Hepatocyte (in vitro differentiated cells): Measurements from ENCODE around the gene RNF130. TPM values are rescaled to one million over a fixed set of nuclear protein-coding genes. Genes with fewer than 3 reads are reported as not detected.

Experiments used
- DNase-seq: peaks from one replicate; pipeline ENCODE4 v3.0.0-alpha.2; 2016; ENCODE audit warnings: low spot score
- H2AFZ ChIP-seq: fragments of 200-600 bp; sonication (generic); 2 replicates; pipeline ENCODE4 v1.6.0; 2016; ENCODE audit warnings: antibody characterized with exemption, mild to moderate bottlenecking
- H3K27ac ChIP-seq: fragments of 200-600 bp; sonication (generic); 2 replicates; pipeline ENCODE4 v1.5.1; 2016; ENCODE audit warnings: mild to moderate bottlenecking
- H3K27me3 ChIP-seq: fragments of 200-600 bp; sonication (generic); 2 replicates; pipeline ENCODE4 v1.6.1; 2016
- H3K36me3 ChIP-seq: fragments of 200-600 bp; sonication (generic); replicated peaks from 2 replicates; pipeline ENCODE4 v1.5.1; 2016; ENCODE audit warnings: low read depth; ENCODE audit not compliant: insufficient read depth
- H3K4me1 ChIP-seq: fragments of 200-600 bp; sonication (generic); 2 replicates; pipeline ENCODE4 v1.5.1; 2016; ENCODE audit warnings: mild to moderate bottlenecking, moderate library complexity; ENCODE audit not compliant: insufficient read depth
- H3K4me2 ChIP-seq: fragments of 200-600 bp; sonication (generic); 2 replicates; pipeline ENCODE4 v1.6.0; 2016
- H3K4me3 ChIP-seq: fragments of 200-600 bp; sonication (generic); 2 replicates; pipeline ENCODE4 v1.5.1; 2016; ENCODE audit warnings: mild to moderate bottlenecking
- H3K79me2 ChIP-seq: fragments of 200-600 bp; sonication (generic); 2 replicates; pipeline ENCODE4 v1.6.0; 2017; ENCODE audit warnings: mild to moderate bottlenecking
- H3K9me2 ChIP-seq: fragments of 200-600 bp; sonication (generic); replicated peaks from 2 replicates; pipeline ENCODE4 v1.6.0; 2017; ENCODE audit warnings: mild to moderate bottlenecking; ENCODE audit not compliant: insufficient read depth
- H3K9me3 ChIP-seq: fragments of 200-600 bp; sonication (generic); 2 replicates; pipeline ENCODE4 v1.5.1; 2016; ENCODE audit warnings: low read depth, mild to moderate bottlenecking
- H4K20me1 ChIP-seq: fragments of 200-600 bp; sonication (generic); 2 replicates; pipeline ENCODE4 v1.6.0; 2016; ENCODE audit warnings: mild to moderate bottlenecking; ENCODE audit not compliant: insufficient read depth, poor library complexity, severe bottlenecking
- EZH2 ChIP-seq: fragments of 200-600 bp; sonication (generic); IDR thresholded peaks from 2 replicates; pipeline ENCODE4 v1.6.1; 2016; ENCODE audit warnings: antibody characterized with exemption, mild to moderate bottlenecking, borderline replicate concordance
- EZH2phosphoT487 ChIP-seq: fragments of 200-600 bp; sonication (generic); IDR thresholded peaks from one replicate; pipeline ENCODE4 v1.6.1; 2018; ENCODE audit warnings: antibody characterized with exemption, mild to moderate bottlenecking, low read depth, moderate library complexity; ENCODE audit not compliant: unreplicated experiment, severe bottlenecking
- WGBS: methylation state at CpG from one replicate; pipeline ENCODE4 v1.1.6; 2016; ENCODE audit warnings: low lambda C conversion rate; ENCODE audit errors: missing lambda C conversion rate; 5-methylcytosine and 5-hydroxymethylcytosine counted together
- polyA plus RNA-seq: library from polyadenylated mRNA; unstranded; fragments of >200 nt; fragmentation: Nextera tagmentation; extraction: Ambion mirVana; gene quantifications from 2 replicates; pipeline ENCODE4 v1.2.1, GENCODE V29; 2016
- total RNA-seq: library from RNA; depleted of rRNA; stranded (reverse); fragments of >200 nt; gene quantifications from 2 replicates; pipeline ENCODE4 v1.2.3, GENCODE V29; 2014
- TF ChIP-seq, protein P1 (sequence below): fragments of 200-600 bp; sonication (generic); IDR thresholded peaks from 2 replicates; pipeline ENCODE4 v1.5.1; 2016; ENCODE audit warnings: antibody characterized with exemption, mild to moderate bottlenecking; ENCODE audit not compliant: poor library complexity

Gene RNF130
- total and polyA plus RNA-seq, 2 experiments from 2014 or later, result 42.4 to 64.9 TPM

DNA sequence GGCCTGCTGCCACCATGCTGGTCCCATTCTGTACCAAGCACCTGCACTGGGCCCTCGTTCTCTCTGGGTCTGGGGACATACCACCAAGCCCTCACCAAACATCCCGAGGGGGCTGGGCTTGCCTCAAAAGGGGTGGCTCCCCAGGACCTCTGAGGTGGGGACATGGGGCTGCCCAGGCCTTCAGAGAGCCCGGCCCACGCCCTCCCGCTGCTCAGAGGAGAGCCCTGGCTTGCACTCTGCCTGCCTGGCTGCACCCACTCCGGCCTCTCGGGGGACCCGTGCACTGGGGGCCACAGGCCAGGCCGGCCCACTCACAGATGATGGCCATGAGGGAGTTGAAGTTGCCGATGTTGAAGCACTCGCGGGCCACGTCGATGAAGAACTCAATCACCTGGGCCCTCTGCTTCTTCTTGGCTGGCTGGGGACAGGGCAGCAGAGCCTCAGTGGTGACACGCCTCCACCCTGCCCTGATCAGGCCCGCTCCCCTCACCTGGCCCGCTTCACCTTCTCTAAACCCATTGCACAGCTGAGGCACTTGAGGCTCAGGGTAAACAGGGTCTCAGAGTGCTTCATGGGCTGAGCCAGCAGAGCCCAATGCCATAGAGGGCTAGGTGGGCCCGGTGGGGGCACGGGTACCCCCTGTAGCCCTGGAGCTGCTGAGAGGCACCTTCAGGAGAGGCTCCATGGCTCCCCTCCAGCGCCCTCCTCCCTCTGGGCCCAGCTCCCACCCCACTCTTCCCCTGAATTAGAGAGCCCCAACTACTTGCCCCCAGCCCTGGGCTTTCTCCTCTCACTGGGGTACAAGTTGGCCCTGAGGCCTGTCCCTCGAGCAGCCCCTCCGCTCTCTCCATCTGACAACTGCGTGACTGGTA lies 47.7 kb upstream of the RNF130 start:
- Histone ChIP-seq H3K4me1 (no peaks in the 10 kb centered on the region), H3K9me3 (no peaks in the 10 kb centered on the region), H3K36me3 (no peaks in the 10 kb centered on the region), H4K20me1 (no peaks in the 10 kb centered on the region), H3K27ac (no peak overlapping the region), H3K4me3 (no peak overlapping the region), H3K27me3 (no peaks in the 10 kb centered on the region), H3K4me2 (no peak overlapping the region), H2AFZ (no peak overlapping the region), H3K79me2 (no peaks in the 10 kb centered on the region), H3K9me2 (no peaks in the 10 kb centered on the region)
- no peak for TF ChIP-seq EZH2
- TF ChIP-seq, protein P1, sequence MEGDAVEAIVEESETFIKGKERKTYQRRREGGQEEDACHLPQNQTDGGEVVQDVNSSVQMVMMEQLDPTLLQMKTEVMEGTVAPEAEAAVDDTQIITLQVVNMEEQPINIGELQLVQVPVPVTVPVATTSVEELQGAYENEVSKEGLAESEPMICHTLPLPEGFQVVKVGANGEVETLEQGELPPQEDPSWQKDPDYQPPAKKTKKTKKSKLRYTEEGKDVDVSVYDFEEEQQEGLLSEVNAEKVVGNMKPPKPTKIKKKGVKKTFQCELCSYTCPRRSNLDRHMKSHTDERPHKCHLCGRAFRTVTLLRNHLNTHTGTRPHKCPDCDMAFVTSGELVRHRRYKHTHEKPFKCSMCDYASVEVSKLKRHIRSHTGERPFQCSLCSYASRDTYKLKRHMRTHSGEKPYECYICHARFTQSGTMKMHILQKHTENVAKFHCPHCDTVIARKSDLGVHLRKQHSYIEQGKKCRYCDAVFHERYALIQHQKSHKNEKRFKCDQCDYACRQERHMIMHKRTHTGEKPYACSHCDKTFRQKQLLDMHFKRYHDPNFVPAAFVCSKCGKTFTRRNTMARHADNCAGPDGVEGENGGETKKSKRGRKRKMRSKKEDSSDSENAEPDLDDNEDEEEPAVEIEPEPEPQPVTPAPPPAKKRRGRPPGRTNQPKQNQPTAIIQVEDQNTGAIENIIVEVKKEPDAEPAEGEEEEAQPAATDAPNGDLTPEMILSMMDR, result no peak
- TF ChIP-seq EZH2phosphoT487, result no peak
- DNase-seq, result no peak
- 96% methylated on average over 22 of the region's 23 CpGs for WGBS

DNA sequence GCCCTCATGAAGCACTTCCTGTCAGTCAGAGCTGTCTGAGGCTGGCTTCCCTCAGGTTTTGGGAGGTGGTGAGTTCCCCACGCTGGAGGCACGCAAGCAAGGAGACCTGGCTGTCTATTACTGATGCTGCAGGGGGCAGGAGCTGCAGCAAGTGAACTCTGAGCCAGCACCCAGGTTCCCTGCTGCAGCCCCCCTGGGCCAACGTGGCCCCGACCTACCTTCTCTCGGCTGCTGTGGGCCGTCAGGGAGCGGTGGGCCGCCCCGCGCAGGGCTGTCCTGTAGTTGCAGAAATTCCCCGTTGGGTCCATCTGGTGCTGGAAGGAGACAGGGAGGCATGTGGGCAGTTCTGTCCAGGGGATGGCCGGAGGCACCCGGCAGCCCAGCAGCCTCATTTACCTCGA lies 46.8 kb upstream of the RNF130 start:
- Histone ChIP-seq H3K9me2 (no peaks in the 10 kb centered on the region), H3K27ac (no peak overlapping the region), H3K4me2 (no peak overlapping the region), H3K9me3 (no peaks in the 10 kb centered on the region), H3K27me3 (no peaks in the 10 kb centered on the region), H3K36me3 (no peaks in the 10 kb centered on the region), H4K20me1 (no peaks in the 10 kb centered on the region), H3K4me1 (no peaks in the 10 kb centered on the region), H3K4me3 (no peak overlapping the region), H3K79me2 (no peaks in the 10 kb centered on the region), H2AFZ (no peak overlapping the region)
- TF ChIP-seq, protein P1, result no peak
- TF ChIP-seq EZH2, result no peak
- TF ChIP-seq EZH2phosphoT487, result no peak
- WGBS, result 95% methylated on average over 14 of the region's 14 CpGs
- DNase-seq, result no peak

DNA sequence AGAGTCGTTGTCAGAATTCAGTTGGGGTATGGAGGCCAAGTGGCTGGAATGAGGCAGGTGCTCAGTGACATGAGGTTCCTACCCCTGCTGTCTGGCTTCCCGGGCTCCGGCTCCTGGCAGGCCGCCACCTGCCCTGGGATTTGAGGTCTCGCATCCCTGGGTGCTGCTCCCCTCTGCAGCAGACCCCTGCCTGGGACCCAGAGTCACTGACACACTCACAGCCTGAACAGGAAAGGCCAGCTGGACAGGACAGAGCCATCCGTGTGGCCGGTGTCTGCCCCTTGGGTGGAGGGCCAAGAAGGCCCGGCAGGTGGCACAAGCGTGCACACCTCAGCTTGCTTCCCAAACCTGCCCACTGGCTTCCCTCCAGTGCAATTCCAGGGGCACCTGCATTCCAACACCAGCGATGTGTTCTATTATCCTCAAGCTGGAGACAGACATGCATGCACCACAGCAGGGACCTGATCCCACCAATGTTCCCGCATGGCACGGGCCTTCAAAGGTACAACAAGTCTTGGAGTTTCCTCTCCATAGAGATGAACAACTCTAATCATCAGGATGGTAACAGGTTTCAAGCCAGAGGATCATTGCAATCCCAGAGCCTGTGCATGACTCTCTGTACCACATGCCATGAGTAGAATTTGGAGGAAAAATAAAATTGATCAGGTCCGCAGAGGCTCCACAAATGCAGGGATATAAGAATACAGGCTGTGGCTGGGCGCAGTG lies 45.6 kb upstream of the RNF130 start:
- Histone ChIP-seq H3K4me3 (no peak overlapping the region), H3K36me3 (no peaks in the 10 kb centered on the region), H3K9me3 (no peaks in the 10 kb centered on the region), H3K4me2 (no peak overlapping the region), H4K20me1 (no peaks in the 10 kb centered on the region), H3K79me2 (no peaks in the 10 kb centered on the region), H3K9me2 (no peaks in the 10 kb centered on the region), H3K27ac (no peak overlapping the region), H3K27me3 (no peaks in the 10 kb centered on the region), H3K4me1 (no peaks in the 10 kb centered on the region), H2AFZ (no peak overlapping the region)
- WGBS, result 89% methylated on average over 14 of the region's 14 CpGs
- no peak for DNase-seq
- TF ChIP-seq EZH2phosphoT487, result no peak
- TF ChIP-seq, protein P1, result no peak
- no peak for TF ChIP-seq EZH2
